NCI-H2196 (cell line): ENCODE measurements around the gene GRIK4.

Experiments
- DNase-seq: peaks from one replicate; lab custom pipeline; 2025; ENCODE audit not compliant: unreplicated experiment; lab: John Stamatoyannopoulos, UW

Gene GRIK4

DNA sequence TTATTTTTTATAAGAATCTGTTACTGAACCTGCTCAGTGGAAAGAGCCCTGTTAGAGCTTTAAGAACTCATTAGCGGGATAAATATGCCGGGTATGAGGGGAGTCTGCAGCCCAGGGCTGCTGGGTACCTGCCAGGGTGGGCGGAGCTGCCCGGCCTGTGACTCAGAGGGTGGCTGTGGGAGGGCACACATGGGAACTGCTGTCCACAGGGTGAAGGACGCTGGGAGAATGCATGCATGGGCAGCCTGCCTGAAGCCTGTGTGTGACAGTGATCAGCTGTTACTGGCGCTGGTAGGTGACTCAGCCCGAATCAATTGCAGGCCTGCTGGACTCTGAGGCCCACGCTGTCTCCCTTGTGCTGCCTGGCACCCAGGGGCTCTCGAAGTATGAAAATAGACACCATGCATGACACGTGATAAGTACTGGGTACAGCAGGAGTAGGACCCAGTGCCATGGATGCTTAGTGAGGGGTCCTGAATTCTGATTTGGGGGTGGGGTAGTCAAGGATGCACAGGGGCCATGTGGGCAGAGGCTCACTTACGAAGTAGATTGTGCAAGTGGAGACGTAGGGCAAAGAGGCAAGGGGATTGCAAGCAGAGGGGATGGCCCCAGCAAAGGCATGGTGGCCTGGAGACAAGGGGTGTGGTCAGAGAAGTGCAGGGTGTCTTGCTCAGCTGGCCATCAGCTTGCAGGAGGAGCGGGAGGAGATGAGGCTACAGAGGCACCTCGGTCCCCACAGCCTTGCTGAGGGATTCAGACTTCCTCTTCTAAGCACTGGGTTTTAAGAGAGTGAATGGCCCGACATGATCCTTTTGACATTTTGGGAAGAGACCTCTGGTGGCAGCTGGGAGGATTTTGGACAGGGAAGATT lies 36.5 kb downstream of the GRIK4 start:
- DNase-seq = peak; percentile 32

GRCh38 chr11:120548682-120549209 lies 37.2 kb downstream of the GRIK4 start:
- DNase-seq = no peak

DNA sequence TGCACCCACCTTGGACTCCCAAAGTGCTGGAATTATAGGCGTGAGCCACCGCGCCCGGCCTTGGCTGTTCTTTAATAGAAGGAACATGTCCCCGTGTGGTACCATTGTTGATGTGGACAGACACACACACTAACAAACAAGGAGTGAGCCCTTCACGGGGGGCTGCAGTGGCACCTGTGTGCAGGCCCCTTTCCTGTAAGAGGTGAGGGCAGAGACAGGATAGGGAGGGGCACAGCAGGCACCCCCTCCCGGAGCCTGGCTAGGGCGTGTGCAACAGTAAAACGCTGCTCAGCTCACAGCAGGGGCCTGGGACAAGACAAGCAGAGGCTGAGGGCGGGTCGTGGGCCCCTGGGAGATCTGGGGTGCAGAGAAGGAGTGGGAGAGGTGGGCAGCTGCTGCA lies 37.8 kb downstream of the GRIK4 start:
- DNase-seq = no peak

DNA sequence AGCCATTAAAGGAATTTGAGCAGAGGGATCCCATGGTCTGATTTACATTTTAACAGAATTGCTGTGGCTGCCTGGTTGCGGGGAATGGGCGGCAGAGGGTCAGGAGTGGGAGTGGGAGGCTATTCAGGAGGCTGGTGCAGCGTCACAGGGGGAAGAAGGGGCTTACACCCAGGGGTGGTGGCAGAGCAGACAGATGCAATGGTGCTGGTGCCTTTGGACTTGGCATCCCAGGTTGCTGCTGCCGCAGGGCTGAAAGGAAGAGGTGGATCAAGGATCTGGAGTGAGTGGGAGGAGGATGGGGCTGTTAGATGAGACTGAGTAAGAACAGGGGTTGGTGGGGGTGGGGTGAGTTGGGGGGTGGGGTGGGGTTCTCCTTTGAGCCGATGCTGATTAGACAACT lies 38.5 kb downstream of the GRIK4 start:
- DNase-seq = no peak

DNA sequence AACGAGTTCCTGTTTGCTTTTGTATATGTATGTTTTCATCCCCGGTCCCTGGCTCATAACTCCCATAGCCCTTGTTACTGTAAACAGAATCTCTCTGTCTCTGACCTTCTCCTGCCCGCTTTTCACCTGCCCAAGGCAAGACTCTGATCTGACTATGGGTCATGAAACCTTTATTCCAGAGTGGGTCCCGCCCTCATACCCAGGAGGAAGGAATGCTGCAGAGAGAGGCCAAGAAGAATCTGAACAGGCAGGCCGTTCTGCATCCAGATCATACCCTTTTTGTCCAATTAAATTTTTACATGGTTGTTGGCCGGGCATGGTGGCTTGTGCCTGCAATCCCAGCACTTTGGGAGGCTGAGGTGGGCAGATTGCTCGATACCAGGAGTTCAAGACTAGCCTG lies 39.6 kb downstream of the GRIK4 start:
- DNase-seq = no peak

DNA sequence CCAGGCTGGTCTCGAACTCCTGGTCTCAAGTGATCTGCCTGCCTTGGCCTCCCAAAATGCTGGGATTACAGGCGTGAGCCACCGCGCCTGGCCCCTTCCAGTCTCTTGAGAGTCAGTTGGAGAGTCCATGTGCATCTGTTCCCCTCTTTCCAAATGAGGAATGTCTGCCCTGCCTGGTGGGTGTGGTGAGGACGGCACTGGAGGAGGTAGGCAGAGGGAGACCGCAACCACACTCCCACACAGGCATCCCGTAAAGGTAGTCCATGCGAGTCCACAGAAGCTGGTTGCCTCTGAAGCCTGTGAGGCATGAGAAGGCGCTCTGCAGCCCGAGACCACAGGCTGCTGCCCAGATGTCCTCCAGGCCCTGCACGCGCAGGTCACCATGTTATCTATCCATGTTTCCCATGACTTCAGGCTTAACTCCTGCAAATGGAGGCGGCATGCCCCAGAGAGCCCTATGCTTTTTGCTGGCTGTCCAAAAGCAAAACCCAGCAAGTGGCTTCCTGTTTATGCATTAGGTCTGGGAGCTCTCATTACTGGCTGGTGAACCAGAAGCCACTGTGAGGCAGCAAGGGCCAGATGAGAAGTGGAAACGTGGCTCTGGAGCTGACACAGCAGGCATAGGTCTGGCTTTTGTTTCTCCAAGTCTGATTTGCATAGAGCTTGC lies 43.4 kb downstream of the GRIK4 start:
- DNase-seq = no peak

DNA sequence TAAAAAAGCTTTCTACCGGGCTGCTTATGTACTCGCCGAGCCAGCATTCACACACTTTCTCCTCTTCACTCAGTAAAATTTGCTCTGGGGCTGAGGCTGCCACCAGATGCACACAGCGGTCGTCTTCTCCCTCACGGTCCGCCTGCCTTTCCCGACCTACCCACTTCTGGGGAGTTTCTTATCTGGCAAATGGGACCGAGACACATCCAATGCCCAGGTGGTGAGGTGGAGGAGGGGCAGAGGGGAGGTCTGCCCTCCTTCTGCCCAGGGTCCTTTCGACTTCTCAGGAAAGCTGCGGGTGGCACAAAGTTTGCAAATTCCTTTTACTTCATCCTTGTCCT lies 43.9 kb downstream of the GRIK4 start:
- DNase-seq = no peak

GRCh38 chr11:120556797-120557196 lies 45.2 kb downstream of the GRIK4 start:
- no peak for DNase-seq

- no peak for DNase-seq
These were observed 47.3 kb downstream of the GRIK4 start for GRCh38 chr11:120558744-120559431.

DNA sequence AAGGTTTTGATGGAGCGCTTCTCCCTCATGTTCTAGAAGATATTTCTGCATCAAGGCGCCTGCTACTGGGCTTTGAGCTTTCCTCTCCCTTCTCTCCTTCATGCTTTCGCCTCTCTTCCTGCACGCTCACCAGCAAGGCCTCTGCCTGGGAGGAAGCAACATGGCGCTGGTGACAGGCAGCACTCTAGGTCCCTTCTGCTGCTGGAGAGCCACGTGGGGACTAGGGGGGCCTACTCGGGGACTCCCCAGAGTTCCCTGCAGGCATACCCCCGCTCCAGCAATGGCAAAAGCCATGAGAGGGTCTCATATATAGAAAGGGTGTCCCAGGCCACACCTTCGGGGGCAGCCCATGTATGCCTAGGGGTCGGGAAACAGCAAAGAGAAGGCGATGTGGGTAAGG lies 49.7 kb downstream of the GRIK4 start:
- DNase-seq = no peak

DNA sequence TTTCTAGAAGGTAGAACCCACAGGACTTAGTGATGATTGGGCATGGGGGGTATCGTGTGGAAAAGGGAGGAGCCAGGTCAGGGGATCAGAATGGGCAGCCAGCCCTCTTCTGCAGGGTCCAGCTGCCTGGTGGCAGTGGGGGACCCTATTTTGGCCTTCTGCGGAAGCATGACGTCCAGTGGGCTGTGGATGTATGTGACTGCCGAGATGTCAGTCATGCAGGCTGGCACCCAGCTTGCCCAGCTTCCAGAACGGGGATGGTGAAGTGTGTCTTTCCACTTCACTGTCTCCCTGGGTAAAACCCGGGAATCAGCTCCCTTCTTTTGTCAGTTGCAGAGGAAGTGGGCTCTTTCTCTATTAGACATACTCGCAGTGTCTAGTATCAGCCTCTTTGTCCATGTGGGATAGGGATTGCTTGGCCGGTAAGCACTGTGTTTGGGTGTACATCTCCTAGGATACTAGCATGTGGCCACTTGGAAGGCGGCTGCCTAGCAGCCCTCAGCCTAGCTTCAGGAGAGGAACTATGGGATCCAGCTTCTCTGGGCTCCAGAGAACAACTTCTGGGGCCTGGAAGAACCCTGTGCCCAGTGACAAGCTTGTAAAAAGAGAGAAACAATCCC lies 51.4 kb downstream of the GRIK4 start:
- DNase-seq = no peak

GRCh38 chr11:120563703-120564572 lies 52.4 kb downstream of the GRIK4 start:
- DNase-seq = no peak

DNA sequence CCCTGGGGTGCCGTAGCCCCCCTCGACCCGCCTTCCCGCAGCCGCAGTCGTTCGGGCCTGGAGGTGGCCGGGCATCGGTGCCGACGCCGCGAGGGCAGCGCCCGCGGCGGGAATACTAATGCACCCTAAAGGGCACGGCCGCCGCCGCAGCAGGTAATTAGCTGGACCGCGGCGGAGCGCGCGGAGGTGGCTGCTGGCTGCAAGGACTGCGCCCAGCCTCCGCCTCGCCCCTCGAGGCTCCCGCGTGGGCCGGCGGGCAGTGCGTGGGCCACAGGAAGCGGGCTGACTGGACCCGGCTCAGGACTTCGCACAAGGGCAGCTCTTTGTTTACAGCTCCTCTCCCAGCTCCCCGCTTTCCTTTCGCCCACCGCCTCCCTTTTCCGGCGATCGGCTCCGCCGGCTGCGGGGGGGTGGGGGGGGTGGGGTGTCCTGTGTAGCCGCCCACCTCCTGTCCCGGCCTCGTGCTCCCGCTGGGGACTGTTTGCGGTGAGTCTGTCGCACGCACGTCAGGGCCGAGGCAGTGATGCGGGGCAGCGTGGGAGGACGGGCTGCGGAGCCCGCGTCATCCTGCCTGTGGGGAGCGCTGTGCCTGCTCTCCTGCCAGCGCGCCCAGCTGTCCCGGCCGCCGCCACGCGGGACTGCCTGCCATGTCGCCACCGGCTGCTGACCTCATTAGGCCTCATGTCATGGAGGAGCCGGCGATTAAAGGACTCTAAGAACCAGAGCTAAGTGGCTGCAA lies 53.2 kb downstream of the GRIK4 start:
- DNase-seq = no peak

GRCh38 chr11:120565466-120566155 lies 54.1 kb downstream of the GRIK4 start:
- DNase-seq = no peak

- no peak for DNase-seq
These were observed 54.6 kb downstream of the GRIK4 start for GRCh38 chr11:120566176-120566575.

GRCh38 chr11:120568572-120569307 lies 57.2 kb downstream of the GRIK4 start:
- no peak for DNase-seq

- DNase-seq = no peak
These were observed 58.3 kb downstream of the GRIK4 start for GRCh38 chr11:120569861-120570260.

DNA sequence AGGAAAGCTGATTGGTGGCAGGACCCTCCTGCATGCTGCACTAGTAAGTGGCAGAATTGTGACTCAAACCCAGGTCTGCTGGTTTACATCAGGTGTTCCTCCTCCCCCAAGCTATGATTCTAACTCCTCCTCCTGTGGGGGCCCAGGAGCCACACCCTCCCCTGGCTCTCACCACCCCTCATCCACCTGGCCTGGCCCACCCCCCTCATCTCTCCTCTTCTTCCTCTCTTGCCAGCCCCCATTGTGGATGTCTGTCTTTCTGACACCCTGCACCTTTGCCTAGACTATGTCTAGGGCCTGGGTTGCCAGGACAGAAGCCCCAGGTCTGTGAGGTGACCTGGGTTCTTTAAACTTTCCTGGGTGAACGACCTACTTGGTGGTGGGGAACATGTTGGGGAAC lies 59.9 kb downstream of the GRIK4 start:
- no peak for DNase-seq
